HepG2 (cell line): ENCODE results near the gene ADARB1. TPM values are rescaled to one million over a fixed set of nuclear protein-coding genes. Genes with fewer than 3 reads are reported as not detected.
A peak's percentile ranks its signal among the peaks of the same experiment; 100 is the strongest.

Source experiments
- CBFB ChIP-seq: sonication (generic); formaldehyde crosslinking; IDR thresholded peaks from 2 replicates; pipeline ENCODE4 v1.4.0; 2020; ENCODE audit warnings: missing genetic modification reagents
- ELF3 ChIP-seq: IDR thresholded peaks from 2 replicates; pipeline ENCODE4 v1.6.1; 2016; ENCODE audit warnings: missing genetic modification reagents, missing compliant biosample characterization
- FOXK2 ChIP-seq: fragments of 450-650 bp; IDR thresholded peaks from 2 replicates; pipeline ENCODE4 v1.6.1; 2016
- HDAC6 ChIP-seq: fragments of 200-600 bp; sonication (generic); IDR thresholded peaks from 2 replicates; pipeline ENCODE4 v1.7.0; 2017; ENCODE audit warnings: mild to moderate bottlenecking, antibody characterized with exemption, low read length, low read depth
- JUNB ChIP-seq: sonication (generic); formaldehyde crosslinking; IDR thresholded peaks from 2 replicates; pipeline ENCODE4 v1.8.0; 2022; ENCODE audit warnings: missing genetic modification reagents, mild to moderate bottlenecking, borderline replicate concordance
- KDM4B ChIP-seq: sonication (generic); formaldehyde crosslinking; IDR thresholded peaks from 2 replicates; pipeline ENCODE4 v1.4.0; 2020; ENCODE audit warnings: missing genetic modification reagents
- NCOA2 ChIP-seq: sonication (generic); formaldehyde crosslinking; IDR thresholded peaks from 2 replicates; pipeline ENCODE4 v1.8.0; 2022; ENCODE audit warnings: inconsistent platforms
- NFYC ChIP-seq: IDR thresholded peaks from 2 replicates; pipeline ENCODE4 v1.6.1; 2016; ENCODE audit warnings: missing genetic modification reagents, missing compliant biosample characterization
- POLR2A ChIP-seq, 2 experiments: IDR thresholded peaks; 2 replicates each; pipeline ENCODE4 v1.6.1; 2011; ENCODE audit warnings: low read depth in 2 of 2, low read length in 2 of 2, mild to moderate bottlenecking in 1 of 2, moderate library complexity in 1 of 2; ENCODE audit not compliant: insufficient read depth in 1 of 2
- SUZ12 ChIP-seq: fragments of 150-350 bp; IDR thresholded peaks from 2 replicates; pipeline ENCODE4 v1.6.1; 2014; ENCODE audit warnings: low read depth, low read length
- TAF1 ChIP-seq: sonication (generic); formaldehyde crosslinking; IDR thresholded peaks from 2 replicates; pipeline ENCODE4 v1.4.0; 2020; ENCODE audit warnings: missing genetic modification reagents
- XRCC5 ChIP-seq: fragments of 200-400 bp; formaldehyde crosslinking; optimal IDR thresholded peaks from 2 replicates; pipeline ENCODE3; 2017; ENCODE audit warnings: mild to moderate bottlenecking, low read length
- ZFAT ChIP-seq: sonication (generic); formaldehyde crosslinking; conservative IDR thresholded peaks from 2 replicates; pipeline ENCODE4 v1.8.1; 2023; ENCODE audit warnings: missing genetic modification reagents, inconsistent platforms
- ZFP41 ChIP-seq: sonication (generic); formaldehyde crosslinking; IDR thresholded peaks from 2 replicates; pipeline ENCODE4 v1.4.0; 2020; ENCODE audit warnings: mild to moderate bottlenecking, missing genetic modification reagents, borderline replicate concordance
- polyA plus RNA-seq, 8 experiments: library from polyadenylated mRNA; depleted of rRNA in 3 of 8; stranded (reverse) in 7 of 8; unstranded in 1 of 8; fragments of >200 nt; fragmentation: Illumina TruSeq in 4 of 8; extraction: Trizol in 4 of 8; gene quantifications; 2 replicates each; pipeline versions ENCODE4 v1.2.1 to v1.2.3, GENCODE V29; 2011 to 2016; ENCODE audit warnings: low read depth in 4 of 8, missing spikeins in 1 of 8, mixed read lengths in 1 of 8; ENCODE audit not compliant: insufficient read depth in 1 of 8
- total RNA-seq, 5 experiments: library from RNA; depleted of rRNA; stranded (reverse); fragments of >200 nt; fragmentation: Illumina TruSeq; extraction: Trizol; gene quantifications; 2 replicates each; pipeline ENCODE4 v1.2.3, GENCODE V29; 2016; ENCODE audit warnings: low read depth in 1 of 5
- TF ChIP-seq, protein P1 (sequence below): sonication (generic); formaldehyde crosslinking; IDR thresholded peaks from 2 replicates; pipeline ENCODE4 v1.4.0; 2020; ENCODE audit warnings: missing genetic modification reagents, borderline replicate concordance
- TF ChIP-seq, protein P2 (sequence below): sonication (generic); formaldehyde crosslinking; IDR thresholded peaks from 2 replicates; pipeline ENCODE4 v1.5.0; 2020; ENCODE audit warnings: missing genetic modification reagents, mild to moderate bottlenecking, borderline replicate concordance
- TF ChIP-seq, protein P3 (sequence below): sonication (generic); formaldehyde crosslinking; IDR thresholded peaks from 2 replicates; pipeline ENCODE4 v1.4.0; 2020; ENCODE audit warnings: missing genetic modification reagents
- TF ChIP-seq, protein P4 (sequence below): sonication (generic); formaldehyde crosslinking; IDR thresholded peaks from 2 replicates; pipeline ENCODE4 v1.8.0; 2022; ENCODE audit warnings: mild to moderate bottlenecking, missing genetic modification reagents, borderline replicate concordance
- TF ChIP-seq, protein P5 (sequence below): sonication (generic); formaldehyde crosslinking; IDR thresholded peaks from 2 replicates; pipeline ENCODE4 v1.4.0; 2020; ENCODE audit warnings: missing genetic modification reagents, mild to moderate bottlenecking, borderline replicate concordance

The ADARB1 gene
- total and polyA plus RNA-seq, 2 of the 13 experiments (the other 11 are each of a cell fraction or from before 2014, with no cell fraction given): 6.6 to 10.0 TPM

DNA sequence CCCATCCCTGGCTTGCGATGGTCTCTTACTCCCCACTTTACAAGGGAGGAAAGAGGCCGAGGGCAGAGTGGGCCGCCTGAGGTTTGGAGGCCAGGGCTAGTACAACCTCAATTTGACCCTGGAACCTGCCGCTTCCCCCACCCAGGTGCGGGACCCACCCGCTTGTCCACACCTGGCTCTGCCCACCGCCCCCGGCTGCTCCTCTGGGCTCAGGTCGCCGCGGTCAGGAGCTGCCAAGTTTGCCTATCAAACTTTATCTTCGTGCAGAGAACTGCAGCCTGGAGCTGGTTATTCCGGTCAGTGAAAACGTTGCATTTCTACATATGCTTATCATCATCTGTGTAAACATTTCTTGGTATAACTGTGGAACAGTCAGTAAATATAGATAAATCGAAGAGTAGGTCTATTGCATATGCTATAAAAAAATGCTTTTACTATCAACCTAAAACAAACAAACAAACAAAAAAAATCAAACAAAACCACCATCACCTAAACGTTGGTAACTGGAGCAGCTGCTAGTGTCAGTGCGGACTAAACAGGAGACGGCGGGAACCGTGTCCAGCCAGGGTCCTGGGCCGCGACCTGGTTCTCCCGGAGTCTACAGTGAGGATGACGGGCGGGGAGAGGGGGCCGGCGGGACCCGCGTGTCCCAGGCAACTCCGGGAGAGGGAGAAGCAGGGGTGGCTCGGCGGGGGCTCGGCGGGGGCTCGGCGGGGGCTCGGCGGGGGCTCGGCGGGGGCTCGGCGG, 906 bp upstream of the ADARB1 start (continued):
- TF ChIP-seq, protein P1, sequence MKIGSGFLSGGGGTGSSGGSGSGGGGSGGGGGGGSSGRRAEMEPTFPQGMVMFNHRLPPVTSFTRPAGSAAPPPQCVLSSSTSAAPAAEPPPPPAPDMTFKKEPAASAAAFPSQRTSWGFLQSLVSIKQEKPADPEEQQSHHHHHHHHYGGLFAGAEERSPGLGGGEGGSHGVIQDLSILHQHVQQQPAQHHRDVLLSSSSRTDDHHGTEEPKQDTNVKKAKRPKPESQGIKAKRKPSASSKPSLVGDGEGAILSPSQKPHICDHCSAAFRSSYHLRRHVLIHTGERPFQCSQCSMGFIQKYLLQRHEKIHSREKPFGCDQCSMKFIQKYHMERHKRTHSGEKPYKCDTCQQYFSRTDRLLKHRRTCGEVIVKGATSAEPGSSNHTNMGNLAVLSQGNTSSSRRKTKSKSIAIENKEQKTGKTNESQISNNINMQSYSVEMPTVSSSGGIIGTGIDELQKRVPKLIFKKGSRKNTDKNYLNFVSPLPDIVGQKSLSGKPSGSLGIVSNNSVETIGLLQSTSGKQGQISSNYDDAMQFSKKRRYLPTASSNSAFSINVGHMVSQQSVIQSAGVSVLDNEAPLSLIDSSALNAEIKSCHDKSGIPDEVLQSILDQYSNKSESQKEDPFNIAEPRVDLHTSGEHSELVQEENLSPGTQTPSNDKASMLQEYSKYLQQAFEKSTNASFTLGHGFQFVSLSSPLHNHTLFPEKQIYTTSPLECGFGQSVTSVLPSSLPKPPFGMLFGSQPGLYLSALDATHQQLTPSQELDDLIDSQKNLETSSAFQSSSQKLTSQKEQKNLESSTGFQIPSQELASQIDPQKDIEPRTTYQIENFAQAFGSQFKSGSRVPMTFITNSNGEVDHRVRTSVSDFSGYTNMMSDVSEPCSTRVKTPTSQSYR: no peak
- TF ChIP-seq HDAC6: no peak
- no peak for TF ChIP-seq ZFP41 (CRISPR knock-in tag)
- no peak for TF ChIP-seq NFYC (CRISPR knock-in tag)
- peak in 1 of 2 experiments; percentile 77; a peak in 2 of 4 replicates for TF ChIP-seq POLR2A (IDR thresholded peaks at IDR 0.05; ENCODE audit: insufficient read depth in 1 of 2, low read depth in 2 of 2, low read length in 2 of 2)
- no peak for TF ChIP-seq TAF1
- TF ChIP-seq, protein P2, sequence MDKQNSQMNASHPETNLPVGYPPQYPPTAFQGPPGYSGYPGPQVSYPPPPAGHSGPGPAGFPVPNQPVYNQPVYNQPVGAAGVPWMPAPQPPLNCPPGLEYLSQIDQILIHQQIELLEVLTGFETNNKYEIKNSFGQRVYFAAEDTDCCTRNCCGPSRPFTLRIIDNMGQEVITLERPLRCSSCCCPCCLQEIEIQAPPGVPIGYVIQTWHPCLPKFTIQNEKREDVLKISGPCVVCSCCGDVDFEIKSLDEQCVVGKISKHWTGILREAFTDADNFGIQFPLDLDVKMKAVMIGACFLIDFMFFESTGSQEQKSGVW (CRISPR knock-in tag): no peak
- TF ChIP-seq CBFB (CRISPR knock-in tag): no peak
- TF ChIP-seq, protein P3, sequence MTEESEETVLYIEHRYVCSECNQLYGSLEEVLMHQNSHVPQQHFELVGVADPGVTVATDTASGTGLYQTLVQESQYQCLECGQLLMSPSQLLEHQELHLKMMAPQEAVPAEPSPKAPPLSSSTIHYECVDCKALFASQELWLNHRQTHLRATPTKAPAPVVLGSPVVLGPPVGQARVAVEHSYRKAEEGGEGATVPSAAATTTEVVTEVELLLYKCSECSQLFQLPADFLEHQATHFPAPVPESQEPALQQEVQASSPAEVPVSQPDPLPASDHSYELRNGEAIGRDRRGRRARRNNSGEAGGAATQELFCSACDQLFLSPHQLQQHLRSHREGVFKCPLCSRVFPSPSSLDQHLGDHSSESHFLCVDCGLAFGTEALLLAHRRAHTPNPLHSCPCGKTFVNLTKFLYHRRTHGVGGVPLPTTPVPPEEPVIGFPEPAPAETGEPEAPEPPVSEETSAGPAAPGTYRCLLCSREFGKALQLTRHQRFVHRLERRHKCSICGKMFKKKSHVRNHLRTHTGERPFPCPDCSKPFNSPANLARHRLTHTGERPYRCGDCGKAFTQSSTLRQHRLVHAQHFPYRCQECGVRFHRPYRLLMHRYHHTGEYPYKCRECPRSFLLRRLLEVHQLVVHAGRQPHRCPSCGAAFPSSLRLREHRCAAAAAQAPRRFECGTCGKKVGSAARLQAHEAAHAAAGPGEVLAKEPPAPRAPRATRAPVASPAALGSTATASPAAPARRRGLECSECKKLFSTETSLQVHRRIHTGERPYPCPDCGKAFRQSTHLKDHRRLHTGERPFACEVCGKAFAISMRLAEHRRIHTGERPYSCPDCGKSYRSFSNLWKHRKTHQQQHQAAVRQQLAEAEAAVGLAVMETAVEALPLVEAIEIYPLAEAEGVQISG (CRISPR knock-in tag): no peak; the same call in 1 of the 2 replicates
- TF ChIP-seq SUZ12: no peak
- no peak for TF ChIP-seq XRCC5
- TF ChIP-seq JUNB (CRISPR knock-in tag): no peak
- TF ChIP-seq, protein P4, sequence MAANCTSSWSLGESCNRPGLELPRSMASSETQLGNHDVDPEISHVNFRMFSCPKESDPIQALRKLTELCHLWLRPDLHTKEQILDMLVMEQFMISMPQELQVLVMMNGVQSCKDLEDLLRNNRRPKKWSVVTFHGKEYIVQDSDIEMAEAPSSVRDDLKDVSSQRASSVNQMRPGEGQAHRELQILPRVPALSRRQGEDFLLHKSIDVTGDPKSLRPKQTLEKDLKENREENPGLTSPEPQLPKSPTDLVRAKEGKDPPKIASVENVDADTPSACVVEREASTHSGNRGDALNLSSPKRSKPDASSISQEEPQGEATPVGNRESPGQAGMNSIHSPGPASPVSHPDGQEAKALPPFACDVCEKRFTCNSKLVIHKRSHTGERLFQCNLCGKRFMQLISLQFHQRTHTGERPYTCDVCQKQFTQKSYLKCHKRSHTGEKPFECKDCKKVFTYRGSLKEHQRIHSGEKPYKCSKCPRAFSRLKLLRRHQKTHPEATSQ (CRISPR knock-in tag): no peak
- no peak for TF ChIP-seq KDM4B (CRISPR knock-in tag)
- TF ChIP-seq, protein P5, sequence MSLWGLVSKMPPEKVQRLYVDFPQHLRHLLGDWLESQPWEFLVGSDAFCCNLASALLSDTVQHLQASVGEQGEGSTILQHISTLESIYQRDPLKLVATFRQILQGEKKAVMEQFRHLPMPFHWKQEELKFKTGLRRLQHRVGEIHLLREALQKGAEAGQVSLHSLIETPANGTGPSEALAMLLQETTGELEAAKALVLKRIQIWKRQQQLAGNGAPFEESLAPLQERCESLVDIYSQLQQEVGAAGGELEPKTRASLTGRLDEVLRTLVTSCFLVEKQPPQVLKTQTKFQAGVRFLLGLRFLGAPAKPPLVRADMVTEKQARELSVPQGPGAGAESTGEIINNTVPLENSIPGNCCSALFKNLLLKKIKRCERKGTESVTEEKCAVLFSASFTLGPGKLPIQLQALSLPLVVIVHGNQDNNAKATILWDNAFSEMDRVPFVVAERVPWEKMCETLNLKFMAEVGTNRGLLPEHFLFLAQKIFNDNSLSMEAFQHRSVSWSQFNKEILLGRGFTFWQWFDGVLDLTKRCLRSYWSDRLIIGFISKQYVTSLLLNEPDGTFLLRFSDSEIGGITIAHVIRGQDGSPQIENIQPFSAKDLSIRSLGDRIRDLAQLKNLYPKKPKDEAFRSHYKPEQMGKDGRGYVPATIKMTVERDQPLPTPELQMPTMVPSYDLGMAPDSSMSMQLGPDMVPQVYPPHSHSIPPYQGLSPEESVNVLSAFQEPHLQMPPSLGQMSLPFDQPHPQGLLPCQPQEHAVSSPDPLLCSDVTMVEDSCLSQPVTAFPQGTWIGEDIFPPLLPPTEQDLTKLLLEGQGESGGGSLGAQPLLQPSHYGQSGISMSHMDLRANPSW (CRISPR knock-in tag): no peak
- no peak for TF ChIP-seq NCOA2 (CRISPR knock-in tag)
- no peak for TF ChIP-seq ELF3 (CRISPR knock-in tag)
- no peak for TF ChIP-seq FOXK2
- no peak for TF ChIP-seq ZFAT
